Panc1 (cell line): ENCODE data around the gene KTI12. TPM values are rescaled to one million over a fixed set of nuclear protein-coding genes. Genes with fewer than 3 reads are reported as not detected.

Experiments used
- ATAC-seq: fragments of 200-7000 bp; cut with Tn5 transposase; 2 replicates; pipeline ENCODE4 v1.9.1; 2020; ENCODE audit warnings: mild to moderate bottlenecking, moderate library complexity
- BruUV-seq: library from RNA; stranded (reverse); fragments of 400-500 nt; replicated peaks from 2 replicates; lab custom pipeline; 2021; lab: Mats Ljungman, UMichigan
- CTCF ChIA-PET: fragments of 300-600 bp; sonication (Branson Sonifier 250); formaldehyde crosslinking; loops from one replicate; lab custom pipeline; 2022; ENCODE audit warnings: antibody characterized with exemption; lab: Charles Lee
- POLR2A ChIA-PET: fragments of 300-600 bp; sonication (Branson Sonifier 250); formaldehyde crosslinking; loops from one replicate; lab custom pipeline; 2022; ENCODE audit warnings: antibody characterized with exemption; lab: Charles Lee
- DNase-seq: peaks from one replicate; pipeline ENCODE4 v3.0.0-alpha.2; 2010; ENCODE audit warnings: low read depth, low spot score
- H3K27ac ChIP-seq: 2 replicates; pipeline ENCODE4 v1.5.1; 2011; ENCODE audit warnings: mild to moderate bottlenecking, low read length, inconsistent platforms
- H3K27me3 ChIP-seq: fragments of 200-500 bp; sonication (Bioruptor generic); 2 replicates; pipeline ENCODE4 v1.6.0; 2014; ENCODE audit warnings: low read length, inconsistent platforms; ENCODE audit not compliant: control insufficient read depth, insufficient read depth
- H3K36me3 ChIP-seq: fragments of 200-500 bp; sonication (Bioruptor generic); 2 replicates; pipeline ENCODE4 v1.5.1; 2014; ENCODE audit warnings: inconsistent platforms, mild to moderate bottlenecking, low read length, moderate library complexity; ENCODE audit not compliant: control insufficient read depth, insufficient read depth
- H3K4me1 ChIP-seq: 2 replicates; pipeline ENCODE4 v1.5.1; 2011; ENCODE audit warnings: inconsistent platforms, mild to moderate bottlenecking, low read length, moderate library complexity; ENCODE audit not compliant: control insufficient read depth, insufficient read depth
- H3K4me3 ChIP-seq, 2 experiments: 2 replicates each; pipeline ENCODE4 v1.5.1; 2011 to 2012; ENCODE audit warnings: low read depth in 2 of 2, low read length in 2 of 2, mild to moderate bottlenecking in 2 of 2, inconsistent platforms in 1 of 2, moderate library complexity in 1 of 2
- H3K9me3 ChIP-seq: fragments of 200-500 bp; sonication (Bioruptor generic); 2 replicates; pipeline ENCODE4 v1.5.1; 2014; ENCODE audit warnings: low read depth, mild to moderate bottlenecking, inconsistent platforms, low read length, moderate library complexity; ENCODE audit not compliant: control insufficient read depth, insufficient read depth
- POLR2AphosphoS5 ChIP-seq: IDR thresholded peaks from 2 replicates; pipeline ENCODE4 v1.6.1; 2012; ENCODE audit warnings: mild to moderate bottlenecking, low read depth, low read length, moderate library complexity
- SIN3A ChIP-seq: IDR thresholded peaks from 2 replicates; pipeline ENCODE4 v1.6.1; 2012; ENCODE audit warnings: low read depth, mild to moderate bottlenecking, low read length, moderate library complexity, borderline replicate concordance; ENCODE audit not compliant: insufficient read depth
- TCF7L2 ChIP-seq: IDR thresholded peaks from 2 replicates; pipeline ENCODE4 v1.6.1; 2011; ENCODE audit warnings: mild to moderate bottlenecking, low read depth, low read length, inconsistent platforms
- in situ Hi-C: cut with HindIII; loops from 2 replicates; pipeline ENCODE4 v1.10.0; 2016; ENCODE audit warnings: low sequenced_read_pairs, low pct_unique_long_range_greater_than_20kb
- intact Hi-C: fragments of 100-400 bp; cut with micrococcal nuclease; formaldehyde crosslinking; loops from one replicate; pipeline ENCODE4 v1.10.0; 2022; ENCODE audit not compliant: unreplicated experiment
- total RNA-seq: library from RNA; stranded (reverse); gene quantifications from one replicate; pipeline ENCODE4 v1.2.1, GENCODE V29; 2021; ENCODE audit not compliant: unreplicated experiment
- TF ChIP-seq, protein P1 (sequence below), 2 experiments: IDR thresholded peaks; 2 replicates each; pipeline ENCODE4 v1.6.1; 2011 to 2012; ENCODE audit warnings: low read depth in 2 of 2, control low read depth in 1 of 2, low read length in 1 of 2, mild to moderate bottlenecking in 1 of 2, moderate library complexity in 1 of 2; ENCODE audit not compliant: insufficient read depth in 1 of 2
- TF ChIP-seq, protein P2 (sequence below): fragments of 450-650 bp; IDR thresholded peaks from 2 replicates; pipeline ENCODE4 v1.5.1; 2017; ENCODE audit warnings: mild to moderate bottlenecking

Gene KTI12
- total RNA-seq, 1 experiment from 2014 or later, result 13.1 TPM

GRCh38 chr1:52055066-52055865 is 21.7 kb upstream of the KTI12 start, which contains the start of gene TXNDC12:
Gene TXNDC12, minus strand, starts transcription at chr1:52055191. Its CDS starts 95 bp downstream, at chr1:52055096.
- intact Hi-C loops, result no loop called here
- DNase-seq, result peak; percentile 90
- TF ChIP-seq, protein P1, sequence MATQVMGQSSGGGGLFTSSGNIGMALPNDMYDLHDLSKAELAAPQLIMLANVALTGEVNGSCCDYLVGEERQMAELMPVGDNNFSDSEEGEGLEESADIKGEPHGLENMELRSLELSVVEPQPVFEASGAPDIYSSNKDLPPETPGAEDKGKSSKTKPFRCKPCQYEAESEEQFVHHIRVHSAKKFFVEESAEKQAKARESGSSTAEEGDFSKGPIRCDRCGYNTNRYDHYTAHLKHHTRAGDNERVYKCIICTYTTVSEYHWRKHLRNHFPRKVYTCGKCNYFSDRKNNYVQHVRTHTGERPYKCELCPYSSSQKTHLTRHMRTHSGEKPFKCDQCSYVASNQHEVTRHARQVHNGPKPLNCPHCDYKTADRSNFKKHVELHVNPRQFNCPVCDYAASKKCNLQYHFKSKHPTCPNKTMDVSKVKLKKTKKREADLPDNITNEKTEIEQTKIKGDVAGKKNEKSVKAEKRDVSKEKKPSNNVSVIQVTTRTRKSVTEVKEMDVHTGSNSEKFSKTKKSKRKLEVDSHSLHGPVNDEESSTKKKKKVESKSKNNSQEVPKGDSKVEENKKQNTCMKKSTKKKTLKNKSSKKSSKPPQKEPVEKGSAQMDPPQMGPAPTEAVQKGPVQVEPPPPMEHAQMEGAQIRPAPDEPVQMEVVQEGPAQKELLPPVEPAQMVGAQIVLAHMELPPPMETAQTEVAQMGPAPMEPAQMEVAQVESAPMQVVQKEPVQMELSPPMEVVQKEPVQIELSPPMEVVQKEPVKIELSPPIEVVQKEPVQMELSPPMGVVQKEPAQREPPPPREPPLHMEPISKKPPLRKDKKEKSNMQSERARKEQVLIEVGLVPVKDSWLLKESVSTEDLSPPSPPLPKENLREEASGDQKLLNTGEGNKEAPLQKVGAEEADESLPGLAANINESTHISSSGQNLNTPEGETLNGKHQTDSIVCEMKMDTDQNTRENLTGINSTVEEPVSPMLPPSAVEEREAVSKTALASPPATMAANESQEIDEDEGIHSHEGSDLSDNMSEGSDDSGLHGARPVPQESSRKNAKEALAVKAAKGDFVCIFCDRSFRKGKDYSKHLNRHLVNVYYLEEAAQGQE (IDR thresholded peaks at IDR 0.05; ENCODE audit: insufficient read depth in 1 of 2, low read depth in 2 of 2, low read length in 1 of 2), result no peak
- TF ChIP-seq SIN3A (0 out of 2 replicates have a peak, but pooled peaks have one; percentile 77), POLR2AphosphoS5 (peak; percentile 92), TCF7L2 (no peak)
- TF ChIP-seq, protein P2, sequence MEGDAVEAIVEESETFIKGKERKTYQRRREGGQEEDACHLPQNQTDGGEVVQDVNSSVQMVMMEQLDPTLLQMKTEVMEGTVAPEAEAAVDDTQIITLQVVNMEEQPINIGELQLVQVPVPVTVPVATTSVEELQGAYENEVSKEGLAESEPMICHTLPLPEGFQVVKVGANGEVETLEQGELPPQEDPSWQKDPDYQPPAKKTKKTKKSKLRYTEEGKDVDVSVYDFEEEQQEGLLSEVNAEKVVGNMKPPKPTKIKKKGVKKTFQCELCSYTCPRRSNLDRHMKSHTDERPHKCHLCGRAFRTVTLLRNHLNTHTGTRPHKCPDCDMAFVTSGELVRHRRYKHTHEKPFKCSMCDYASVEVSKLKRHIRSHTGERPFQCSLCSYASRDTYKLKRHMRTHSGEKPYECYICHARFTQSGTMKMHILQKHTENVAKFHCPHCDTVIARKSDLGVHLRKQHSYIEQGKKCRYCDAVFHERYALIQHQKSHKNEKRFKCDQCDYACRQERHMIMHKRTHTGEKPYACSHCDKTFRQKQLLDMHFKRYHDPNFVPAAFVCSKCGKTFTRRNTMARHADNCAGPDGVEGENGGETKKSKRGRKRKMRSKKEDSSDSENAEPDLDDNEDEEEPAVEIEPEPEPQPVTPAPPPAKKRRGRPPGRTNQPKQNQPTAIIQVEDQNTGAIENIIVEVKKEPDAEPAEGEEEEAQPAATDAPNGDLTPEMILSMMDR, result no peak
- CTCF ChIA-PET, result interaction anchor here (0.6 kb wide), 2 partner anchors 25 to 62 kb away, joined by 3 to 4 read pairs; no protein-coding TSS in a partner anchor
- ATAC-seq, result peak; percentile 86
- in situ Hi-C loops, result no loop called here
- Histone ChIP-seq H3K27ac (peak within 1 kb of the TSS; percentile 100), H3K27me3 (no peaks in the 10 kb centered on the region), H3K4me1 (peaks cover 25% of the 10 kb centered on the region), H3K36me3 (peaks cover 32% of the 10 kb centered on the region), H3K9me3 (no peaks in the 10 kb centered on the region), H3K4me3 (peak within 1 kb of the TSS; percentile 100)
- no TSS peak for BruUV-seq
- POLR2A ChIA-PET, result interaction anchor here (0.6 to 1.2 kb wide), 2 partner anchors 10 to 26 kb away, joined by 4 read pairs; no protein-coding TSS in a partner anchor

DNA sequence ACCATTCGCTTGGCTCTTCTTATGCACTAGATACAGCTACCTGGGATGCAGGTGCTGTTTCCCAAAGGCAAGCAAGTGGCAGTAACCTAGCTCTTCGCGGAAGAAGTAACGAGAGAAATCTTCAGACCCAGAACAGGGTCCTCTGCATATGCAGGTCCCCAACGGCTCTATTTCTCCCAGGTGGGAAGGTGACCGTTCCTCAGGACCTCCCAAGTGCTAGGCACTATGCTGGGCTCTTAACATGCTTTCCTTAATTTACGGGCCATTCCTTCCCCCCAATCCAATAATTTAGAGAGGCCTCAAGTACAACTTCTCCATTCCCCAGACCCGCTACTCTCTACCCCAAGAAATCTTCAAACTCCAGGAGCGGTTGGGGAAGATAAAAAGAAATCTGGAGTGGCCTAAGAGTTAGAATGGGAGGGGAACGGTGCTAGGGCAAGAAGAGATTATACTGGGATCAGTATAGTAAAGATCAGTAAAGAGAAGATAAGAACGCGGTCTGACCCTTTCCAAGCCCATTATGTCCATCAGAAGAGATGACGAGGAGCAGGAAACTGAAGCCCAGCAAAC is 21.0 kb upstream of the KTI12 start:
- CTCF ChIA-PET, result interaction anchor here (0.6 kb wide), 1 partner anchor 25 kb away, joined by 3 read pairs; no protein-coding TSS in a partner anchor
- H3K27me3 ChIP-seq, result no peaks in the 10 kb centered on the region
- DNase-seq, result no peak
- H3K4me1 ChIP-seq, result peaks cover 25% of the 10 kb centered on the region
- in situ Hi-C loops (no loop called here), intact Hi-C loops (no loop called here)
- no peak for ATAC-seq
- H3K4me3 ChIP-seq, result peak overlapping the region; percentile 100
- H3K36me3 ChIP-seq, result peaks cover 25% of the 10 kb centered on the region
- TF ChIP-seq SIN3A (no peak), POLR2AphosphoS5 (no peak), TCF7L2 (no peak)
- TF ChIP-seq, protein P2, result no peak
- TF ChIP-seq, protein P1 (IDR thresholded peaks at IDR 0.05; ENCODE audit: insufficient read depth in 1 of 2, low read depth in 2 of 2, low read length in 1 of 2), result no peak
- H3K27ac ChIP-seq, result peak overlapping the region; percentile 100
- H3K9me3 ChIP-seq, result no peaks in the 10 kb centered on the region
- no TSS peak for BruUV-seq
- POLR2A ChIA-PET, result interaction anchor here (1.2 kb wide), 1 partner anchor 25 kb away, joined by 4 read pairs; no protein-coding TSS in a partner anchor
